ENCODE results near the gene LRRC8D.
"Not testable (repeated sequence)": the region's sequence is repeated elsewhere in the genome, so short reads cannot be mapped to it uniquely, and the experiment has no call there.

Gene LRRC8D

DNA sequence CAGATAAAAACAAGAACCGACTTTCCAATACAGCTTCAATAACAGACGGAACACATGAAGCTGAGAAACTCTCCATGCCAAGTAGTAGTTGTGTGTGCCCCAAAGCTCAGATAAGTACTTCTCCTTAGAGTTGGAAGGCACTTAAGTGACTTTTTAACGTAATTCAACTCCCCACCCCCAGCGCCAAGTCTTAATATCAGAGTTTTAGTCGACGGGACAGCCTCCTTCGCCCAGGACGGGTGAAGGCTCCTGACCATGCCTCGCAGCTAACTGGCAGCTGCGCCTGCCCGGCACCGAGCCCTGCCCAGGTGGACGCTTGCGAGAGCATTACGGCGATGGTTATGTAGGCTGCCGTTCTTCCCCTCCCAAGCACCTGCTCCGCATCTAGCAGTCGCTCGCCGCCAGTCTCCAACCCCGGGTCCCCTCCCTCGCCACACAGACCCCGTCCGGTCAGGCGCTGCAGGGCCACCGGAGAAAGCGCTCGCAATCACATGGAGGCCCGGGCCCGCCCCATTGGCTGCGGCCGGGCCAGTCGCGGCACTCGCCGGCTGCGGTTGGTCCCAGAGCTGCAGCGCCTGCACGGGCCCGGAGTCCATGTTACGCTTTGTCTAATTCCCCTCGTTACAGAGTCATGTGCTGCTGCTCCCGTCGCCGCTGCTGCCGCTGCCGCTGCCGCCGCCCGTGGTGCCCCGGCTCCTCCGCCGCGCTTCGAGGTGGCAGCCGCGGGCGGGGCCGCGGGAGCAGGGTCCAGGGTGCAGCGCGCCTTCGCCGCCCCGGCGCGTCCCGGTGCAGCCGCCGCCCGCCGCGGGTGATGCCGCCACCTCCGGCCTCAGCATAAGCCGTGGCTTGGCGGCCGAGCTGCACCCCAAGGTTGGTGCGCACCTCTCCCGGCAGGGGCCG lies at the start of gene LRRC8D:
Gene LRRC8D (plus strand): TSS at position 611 of the 900 bp plus-strand sequence. CDS start 112,037 bp downstream, outside the sequence.
- peak; percentile 72 to 78 for DNase-seq

GRCh38 chr1:89771991-89772560 lies 48.8 kb upstream of the LRRC8D start:
- DNase-seq = no peak

DNA sequence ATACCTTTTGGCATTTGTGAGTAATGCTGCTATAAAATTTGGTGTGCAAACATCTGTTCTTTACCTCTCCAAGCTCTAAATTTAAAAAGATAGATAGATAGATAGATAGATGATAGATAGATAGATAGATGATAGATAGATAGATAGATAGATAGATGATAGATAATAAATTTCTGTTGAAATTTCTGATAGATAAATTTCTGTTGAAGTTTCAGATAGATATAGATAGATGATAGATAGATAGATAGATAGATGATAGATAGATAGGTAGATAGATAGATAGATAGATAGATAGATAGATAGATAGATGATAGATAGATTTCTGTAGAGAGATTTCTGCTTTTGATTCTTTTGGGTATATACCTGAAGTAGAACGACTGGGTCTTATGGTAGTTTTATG lies 44.7 kb upstream of the LRRC8D start:
- DNase-seq = not testable (repeated sequence)

DNA sequence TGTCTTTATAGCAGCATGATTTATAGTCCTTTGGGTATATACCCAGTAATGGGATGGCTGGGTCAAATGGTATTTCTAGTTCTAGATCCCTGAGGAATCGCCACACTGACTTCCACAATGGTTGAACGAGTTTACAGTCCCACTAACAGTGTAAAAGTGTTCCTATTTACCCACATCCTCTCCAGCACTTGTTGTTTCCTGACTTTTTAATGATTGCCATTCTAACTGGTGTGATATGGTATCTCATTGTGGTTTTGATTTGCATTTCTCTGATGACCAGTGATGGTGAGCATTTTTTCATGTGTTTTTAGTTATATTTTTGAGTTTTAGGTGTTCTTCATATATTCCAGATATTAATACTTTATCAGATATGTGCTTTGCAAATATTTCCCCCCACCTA lies 43.6 kb upstream of the LRRC8D start:
- not testable (repeated sequence) for DNase-seq

DNA sequence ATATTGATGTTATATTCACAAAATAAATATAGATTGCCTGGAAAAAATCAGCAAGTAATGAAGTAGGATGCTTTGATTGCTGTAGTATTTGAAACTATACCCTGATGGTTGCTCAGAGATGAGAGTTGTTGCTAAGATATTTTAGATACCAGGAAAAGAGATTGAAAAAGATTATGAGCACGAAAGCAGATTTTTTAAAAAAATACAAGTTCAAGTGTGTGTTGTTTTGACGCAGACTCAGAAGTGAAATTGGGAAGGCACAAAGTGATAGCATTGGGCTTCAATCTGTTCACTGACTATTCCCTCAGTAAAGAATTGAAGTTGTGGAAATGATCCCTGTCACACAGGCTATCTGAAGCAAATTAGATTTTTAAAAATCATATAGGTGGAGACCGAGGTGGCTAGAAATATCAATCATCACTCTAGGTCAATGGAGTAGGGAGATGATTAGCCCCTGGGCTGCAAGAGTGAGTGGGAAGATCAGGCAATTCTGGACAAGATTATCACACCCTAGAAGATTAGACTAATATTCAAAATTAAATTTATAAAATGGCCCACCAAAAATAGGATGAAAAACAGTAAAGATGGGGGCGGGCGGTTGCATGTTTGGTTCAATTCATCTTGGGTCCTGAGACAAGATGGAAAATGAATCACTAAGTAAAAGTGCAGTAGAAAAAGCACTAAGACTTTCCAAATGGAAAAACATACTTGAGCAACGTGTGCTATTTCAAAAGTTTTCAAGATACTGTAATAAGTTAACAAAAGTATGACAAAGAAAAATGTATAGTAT lies 41.5 kb upstream of the LRRC8D start:
- DNase-seq = peak; percentile 27 to 44

- DNase-seq = peak; percentile 31 to 44
Measured at GRCh38 chr1:89780721-89781120, 40.1 kb upstream of the LRRC8D start.

DNA sequence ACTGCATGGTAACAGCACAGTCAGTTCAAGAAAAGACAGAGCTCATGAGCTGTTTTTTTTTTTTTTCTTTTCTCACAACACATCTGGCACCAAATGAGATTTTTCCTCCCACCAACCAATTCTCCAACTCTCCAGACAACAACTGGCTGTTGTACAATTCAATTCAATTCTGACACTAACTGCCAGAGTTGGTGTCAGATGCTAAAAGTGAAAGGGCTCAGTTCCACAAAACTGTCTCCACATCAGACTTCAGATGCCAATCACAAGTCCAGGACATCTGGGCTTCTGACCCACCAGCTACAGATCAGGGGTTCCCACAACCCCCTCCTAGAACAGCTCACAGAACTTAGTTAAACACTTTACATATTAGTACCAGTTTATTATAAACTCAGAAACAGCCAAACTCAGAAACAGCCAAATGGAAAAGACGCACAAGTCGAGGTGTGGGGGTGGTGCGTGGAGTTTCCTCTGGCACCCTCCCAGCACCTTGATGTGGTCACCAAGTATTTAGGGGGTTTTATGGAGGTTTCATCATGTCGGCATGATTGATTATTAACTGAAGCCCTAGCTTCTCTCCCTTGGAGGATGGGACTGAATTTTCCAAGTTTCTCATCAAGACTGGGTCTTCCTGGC lies 39.2 kb upstream of the LRRC8D start:
- peak; percentile 77 to 84 for DNase-seq

GRCh38 chr1:89786628-89787214 lies 34.1 kb upstream of the LRRC8D start:
- no peak for DNase-seq

DNA sequence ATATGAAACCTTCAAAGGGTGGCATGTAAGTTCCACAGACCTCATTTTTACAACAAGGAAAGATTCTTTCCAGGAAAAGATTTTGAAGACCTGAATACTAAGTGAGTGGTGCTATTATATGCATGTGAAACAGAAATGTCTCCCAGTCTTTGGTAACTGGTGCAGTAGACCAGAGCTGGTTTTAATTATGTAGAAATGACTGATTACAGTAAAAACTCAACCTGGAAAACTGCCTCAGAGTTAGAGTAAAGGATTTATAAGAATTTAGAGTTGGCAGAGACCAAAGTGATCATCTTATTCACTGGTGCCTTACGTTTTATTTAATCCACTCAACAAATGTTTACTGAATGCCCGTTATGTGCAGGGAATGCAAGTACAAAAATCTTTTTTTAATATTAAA lies 30.2 kb upstream of the LRRC8D start:
- no peak for DNase-seq

- no peak for DNase-seq
Measured at GRCh38 chr1:89791064-89791726, 29.6 kb upstream of the LRRC8D start.

GRCh38 chr1:89794406-89794805 lies 26.4 kb upstream of the LRRC8D start:
- DNase-seq = no peak

GRCh38 chr1:89795571-89795970 lies 25.3 kb upstream of the LRRC8D start:
- DNase-seq = not testable (repeated sequence)

GRCh38 chr1:89797876-89798275 lies 23.0 kb upstream of the LRRC8D start:
- DNase-seq = not testable (repeated sequence)

DNA sequence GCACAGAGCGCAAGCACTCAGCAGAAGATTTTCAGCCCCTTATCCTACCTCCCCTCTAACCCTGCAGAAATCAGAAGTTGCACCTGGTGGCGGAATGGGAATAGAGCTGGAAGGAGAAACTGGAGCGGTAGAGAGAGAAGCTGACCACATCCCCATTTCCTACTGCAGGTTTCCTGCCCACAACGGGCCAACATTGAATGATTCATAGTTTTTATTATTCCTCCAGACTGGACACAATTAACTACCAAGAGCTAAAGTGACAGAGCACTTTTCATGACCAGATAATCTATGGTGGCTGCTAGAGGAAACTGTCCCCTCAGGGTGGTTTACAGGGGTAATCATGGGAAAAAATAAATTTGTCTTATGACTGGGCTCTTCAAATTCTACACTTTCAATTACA lies 21.3 kb upstream of the LRRC8D start:
- no peak for DNase-seq

- no peak for DNase-seq
Measured at GRCh38 chr1:89800022-89800655, 20.7 kb upstream of the LRRC8D start.

- DNase-seq = no peak
Measured at GRCh38 chr1:89800718-89801117, 20.1 kb upstream of the LRRC8D start.

GRCh38 chr1:89802051-89802450 lies 18.8 kb upstream of the LRRC8D start:
- DNase-seq = no peak

DNA sequence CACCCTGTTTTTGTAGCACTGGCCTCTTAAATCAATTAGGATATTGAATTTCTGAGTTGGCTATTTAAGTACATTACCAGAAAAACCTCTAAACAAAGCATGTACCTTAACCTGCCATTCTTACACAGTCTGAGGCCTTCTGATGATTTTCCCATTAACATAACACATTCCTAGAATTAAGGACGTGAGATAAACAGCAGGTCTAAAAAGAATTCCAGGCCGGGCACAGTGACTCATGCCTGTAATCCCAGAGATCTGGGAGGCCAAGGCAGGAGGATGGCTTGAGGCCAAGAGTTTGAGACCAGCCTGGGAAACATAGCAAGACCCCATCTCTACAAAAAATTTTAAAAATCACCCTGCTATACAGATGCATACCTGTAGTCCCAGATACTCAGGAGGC lies 18.0 kb upstream of the LRRC8D start:
- DNase-seq = no peak

- peak; percentile 92 to 94 for DNase-seq
Measured at GRCh38 chr1:89804642-89805237, 16.1 kb upstream of the LRRC8D start.

DNA sequence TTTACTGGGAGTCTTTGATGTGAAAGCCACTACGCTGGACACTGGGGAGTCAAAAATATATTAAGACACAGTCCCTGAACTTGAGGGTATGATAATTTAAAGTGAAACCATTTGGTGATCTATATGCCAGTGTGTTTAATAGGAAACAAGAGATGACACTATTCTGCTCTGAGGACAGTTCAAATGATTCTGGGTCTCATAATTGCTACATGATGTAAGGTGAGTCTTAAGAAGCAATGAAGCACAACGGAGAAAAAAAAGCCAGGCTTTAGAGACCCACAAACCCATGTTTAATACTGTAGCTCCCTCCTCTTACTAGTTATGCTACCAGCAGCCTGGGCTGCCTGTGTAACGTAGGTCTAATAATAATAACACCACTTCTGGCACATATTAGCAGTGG lies 14.2 kb upstream of the LRRC8D start:
- DNase-seq = no peak

DNA sequence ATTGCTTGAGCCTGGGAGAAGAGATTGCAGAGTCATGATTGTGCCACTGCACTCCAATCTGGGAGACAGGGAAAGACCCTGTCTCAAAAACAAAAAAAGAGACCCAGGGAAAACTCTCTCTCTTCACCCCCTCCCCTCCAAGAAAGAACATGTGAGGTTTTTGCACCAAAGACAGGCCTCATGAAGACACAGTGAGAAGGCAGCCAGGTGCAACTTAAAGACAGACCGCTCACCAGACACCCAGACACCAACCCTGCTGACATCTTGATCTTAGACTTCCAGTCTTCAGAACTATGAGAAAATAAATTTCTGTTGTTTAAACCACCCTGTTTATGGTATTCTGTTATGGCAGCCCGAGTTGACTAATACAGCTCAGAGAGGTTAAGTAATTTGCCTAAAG lies 13.3 kb upstream of the LRRC8D start:
- DNase-seq = no peak
